ENCODE results near the gene APMAP.

DNA sequence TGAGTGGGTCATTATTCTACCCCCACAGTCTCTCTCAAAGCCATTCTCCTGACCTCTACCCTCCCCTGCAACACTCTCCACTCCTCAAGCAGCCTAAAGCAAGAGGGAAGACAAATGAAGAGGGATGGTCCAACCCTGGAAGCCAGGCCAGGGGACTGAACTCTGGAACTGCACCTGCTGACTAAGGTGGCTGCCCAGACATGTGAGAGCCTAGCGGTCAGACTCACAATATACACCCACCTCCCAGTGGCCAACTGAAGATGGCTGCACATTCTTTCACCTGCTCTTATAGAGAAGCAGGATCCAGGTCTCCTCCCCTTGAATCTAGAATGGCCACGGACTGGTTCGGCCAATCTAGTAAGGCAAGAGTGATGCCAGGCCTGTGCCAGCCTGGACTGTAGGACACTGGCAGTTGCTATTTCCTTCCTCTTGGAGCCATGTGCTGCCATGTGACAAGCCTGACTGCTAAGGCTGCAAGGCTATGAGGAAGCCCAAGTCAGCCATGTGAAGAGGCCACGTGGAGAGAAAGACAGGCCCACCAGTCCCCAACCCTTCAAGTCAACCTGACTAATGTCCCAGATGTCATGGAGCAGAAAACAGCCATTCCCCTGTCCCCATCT, 33.5 kb upstream of the APMAP start:
- TF ChIP-seq, protein P1, sequence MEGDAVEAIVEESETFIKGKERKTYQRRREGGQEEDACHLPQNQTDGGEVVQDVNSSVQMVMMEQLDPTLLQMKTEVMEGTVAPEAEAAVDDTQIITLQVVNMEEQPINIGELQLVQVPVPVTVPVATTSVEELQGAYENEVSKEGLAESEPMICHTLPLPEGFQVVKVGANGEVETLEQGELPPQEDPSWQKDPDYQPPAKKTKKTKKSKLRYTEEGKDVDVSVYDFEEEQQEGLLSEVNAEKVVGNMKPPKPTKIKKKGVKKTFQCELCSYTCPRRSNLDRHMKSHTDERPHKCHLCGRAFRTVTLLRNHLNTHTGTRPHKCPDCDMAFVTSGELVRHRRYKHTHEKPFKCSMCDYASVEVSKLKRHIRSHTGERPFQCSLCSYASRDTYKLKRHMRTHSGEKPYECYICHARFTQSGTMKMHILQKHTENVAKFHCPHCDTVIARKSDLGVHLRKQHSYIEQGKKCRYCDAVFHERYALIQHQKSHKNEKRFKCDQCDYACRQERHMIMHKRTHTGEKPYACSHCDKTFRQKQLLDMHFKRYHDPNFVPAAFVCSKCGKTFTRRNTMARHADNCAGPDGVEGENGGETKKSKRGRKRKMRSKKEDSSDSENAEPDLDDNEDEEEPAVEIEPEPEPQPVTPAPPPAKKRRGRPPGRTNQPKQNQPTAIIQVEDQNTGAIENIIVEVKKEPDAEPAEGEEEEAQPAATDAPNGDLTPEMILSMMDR (IDR thresholded peaks at IDR 0.05; ENCODE audit: poor library complexity) = no peak
- TF ChIP-seq EZH2 (IDR thresholded peaks at IDR 0.05; ENCODE audit: borderline replicate concordance) (no peak), EZH2phosphoT487 (IDR thresholded peaks at IDR 0.05; ENCODE audit: low read depth, severe bottlenecking, unreplicated experiment) (no peak)
